Prostate gland (tissue), 2 donors: Measurements from ENCODE around the gene GLMN. TPM values are rescaled to one million over a fixed set of nuclear protein-coding genes. Genes with fewer than 3 reads are reported as not detected.

Source experiments
- DNase-seq: peaks from one replicate; pipeline ENCODE4 v3.0.0-alpha.2; 2019; ENCODE audit warnings: low spot score
- H3K27ac ChIP-seq, 2 donors: fragments of 200-600 bp; sonication (generic); 2 replicates each; pipeline ENCODE4 v1.5.1; 2017 to 2019
- H3K27me3 ChIP-seq: fragments of 200-600 bp; sonication (generic); replicated peaks from 2 replicates; pipeline ENCODE4 v1.5.1; 2019; ENCODE audit not compliant: insufficient read depth
- H3K36me3 ChIP-seq, 2 donors: fragments of 200-600 bp; sonication (generic); 1 replicate in 1 of 2; 2 replicates in 1 of 2; pipeline versions ENCODE4 v1.5.1 to v1.8.1; 2017 to 2019
- H3K4me1 ChIP-seq: fragments of 200-600 bp; sonication (generic); replicated peaks from 2 replicates; pipeline ENCODE4 v1.5.1; 2019
- H3K4me3 ChIP-seq, 2 donors: fragments of 200-600 bp; sonication (generic); 2 replicates each; pipeline ENCODE4 v1.5.1; 2017 to 2019
- H3K9me3 ChIP-seq: fragments of 200-600 bp; sonication (generic); 2 replicates; pipeline ENCODE4 v1.5.1; 2017
- POLR2A ChIP-seq: fragments of 450-650 bp; IDR thresholded peaks from one replicate; pipeline ENCODE4 v1.6.1; 2016; ENCODE audit warnings: antibody characterized with exemption, mild to moderate bottlenecking
- POLR2AphosphoS5 ChIP-seq: sonication (generic); formaldehyde crosslinking; IDR thresholded peaks from one replicate; pipeline ENCODE4 v1.6.1; 2017; ENCODE audit warnings: antibody characterized with exemption
- WGBS: methylation state at CpG from one replicate; pipeline ENCODE4 v1.1.5; 2018; 5-methylcytosine and 5-hydroxymethylcytosine counted together
- intact Hi-C: fragments of 100-400 bp; cut with DNase I; formaldehyde crosslinking; loops from one replicate; pipeline ENCODE4 v1.14.2; 2022
- total RNA-seq, 2 donors: library from RNA; depleted of rRNA; stranded (reverse); fragments of >200 nt; gene quantifications; one replicate each; pipeline ENCODE4 v1.1.0, GENCODE V29; 2016
- TF ChIP-seq, protein P1 (sequence below), 4 experiments: fragments of 200-600 bp in 2 of 4; fragments of 450-650 bp in 2 of 4; sonication (generic) in 2 of 4; IDR thresholded peaks; 1 replicate in 3 of 4; 2 replicates in 1 of 4; pipeline ENCODE4 v1.5.1; 2016 to 2019; ENCODE audit warnings: antibody characterized with exemption in 4 of 4, mild to moderate bottlenecking in 2 of 4, moderate library complexity in 2 of 4

GLMN gene
- total RNA-seq, 2 donors from 2014 or later, result 4.7 to 9.5 TPM

DNA sequence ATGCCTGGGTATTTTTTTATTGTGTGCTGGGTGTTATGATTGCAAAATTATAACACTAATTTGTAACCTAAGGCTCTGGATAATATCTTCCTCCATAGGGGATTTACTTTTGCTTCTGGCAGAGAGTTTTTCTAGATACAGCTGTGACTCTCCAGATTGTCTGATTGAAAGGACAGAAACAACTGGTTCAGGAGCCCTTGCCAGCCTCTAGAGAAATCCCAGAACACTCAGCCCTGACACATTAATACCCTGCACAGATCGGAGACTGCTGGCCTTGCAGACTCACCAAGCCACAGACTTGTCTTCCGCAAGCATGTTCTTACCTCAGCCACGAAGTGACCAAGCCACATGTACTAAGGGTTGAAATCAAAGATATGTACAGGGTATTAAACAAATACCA lies 70.4 kb downstream of the GLMN start:
- no peaks in the 10 kb centered on the region for H3K9me3 ChIP-seq
- no peak overlapping the region for H3K4me3 ChIP-seq
- TF ChIP-seq POLR2A (no peak), POLR2AphosphoS5 (no peak)
- TF ChIP-seq, protein P1, sequence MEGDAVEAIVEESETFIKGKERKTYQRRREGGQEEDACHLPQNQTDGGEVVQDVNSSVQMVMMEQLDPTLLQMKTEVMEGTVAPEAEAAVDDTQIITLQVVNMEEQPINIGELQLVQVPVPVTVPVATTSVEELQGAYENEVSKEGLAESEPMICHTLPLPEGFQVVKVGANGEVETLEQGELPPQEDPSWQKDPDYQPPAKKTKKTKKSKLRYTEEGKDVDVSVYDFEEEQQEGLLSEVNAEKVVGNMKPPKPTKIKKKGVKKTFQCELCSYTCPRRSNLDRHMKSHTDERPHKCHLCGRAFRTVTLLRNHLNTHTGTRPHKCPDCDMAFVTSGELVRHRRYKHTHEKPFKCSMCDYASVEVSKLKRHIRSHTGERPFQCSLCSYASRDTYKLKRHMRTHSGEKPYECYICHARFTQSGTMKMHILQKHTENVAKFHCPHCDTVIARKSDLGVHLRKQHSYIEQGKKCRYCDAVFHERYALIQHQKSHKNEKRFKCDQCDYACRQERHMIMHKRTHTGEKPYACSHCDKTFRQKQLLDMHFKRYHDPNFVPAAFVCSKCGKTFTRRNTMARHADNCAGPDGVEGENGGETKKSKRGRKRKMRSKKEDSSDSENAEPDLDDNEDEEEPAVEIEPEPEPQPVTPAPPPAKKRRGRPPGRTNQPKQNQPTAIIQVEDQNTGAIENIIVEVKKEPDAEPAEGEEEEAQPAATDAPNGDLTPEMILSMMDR (IDR thresholded peaks at IDR 0.05), result no peak
- no peaks in the 10 kb centered on the region for H3K27me3 ChIP-seq
- intact Hi-C loops, result no loop called here
- no peak overlapping the region for H3K27ac ChIP-seq
- no peaks in the 10 kb centered on the region for H3K4me1 ChIP-seq
- WGBS, result 80% methylated on average over 3 of the region's 3 CpGs
- DNase-seq, result no peak
- H3K36me3 ChIP-seq, result no peaks in the 10 kb centered on the region

DNA sequence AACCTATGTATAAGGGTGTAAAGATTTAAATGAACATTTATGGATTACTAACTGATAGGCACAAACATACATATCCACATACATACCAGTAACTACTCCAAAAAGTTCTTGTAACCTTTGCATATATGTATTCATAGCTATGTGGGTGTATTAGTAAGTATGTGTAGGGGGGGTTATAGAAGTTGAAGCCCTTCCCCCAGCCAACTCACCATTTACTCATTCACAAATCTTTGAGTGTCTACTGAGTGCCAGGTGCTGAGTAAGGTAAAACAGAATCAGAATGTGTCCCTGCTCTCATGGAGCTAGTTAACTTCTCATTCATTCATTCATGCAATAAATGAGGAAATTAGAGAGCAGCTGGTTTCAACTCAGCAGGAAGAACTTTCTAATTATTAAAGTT lies 79.8 kb downstream of the GLMN start:
- no peak for TF ChIP-seq POLR2AphosphoS5
- TF ChIP-seq POLR2A, result no peak
- TF ChIP-seq, protein P1 (IDR thresholded peaks at IDR 0.05), result no peak
- DNase-seq, result no peak
- Histone ChIP-seq H3K27me3 (no peaks in the 10 kb centered on the region), H3K36me3 (no peaks in the 10 kb centered on the region), H3K9me3 (no peaks in the 10 kb centered on the region), H3K4me1 (no peaks in the 10 kb centered on the region), H3K4me3 (no peak overlapping the region), H3K27ac (no peak overlapping the region)
- intact Hi-C loops, result no loop called here

DNA sequence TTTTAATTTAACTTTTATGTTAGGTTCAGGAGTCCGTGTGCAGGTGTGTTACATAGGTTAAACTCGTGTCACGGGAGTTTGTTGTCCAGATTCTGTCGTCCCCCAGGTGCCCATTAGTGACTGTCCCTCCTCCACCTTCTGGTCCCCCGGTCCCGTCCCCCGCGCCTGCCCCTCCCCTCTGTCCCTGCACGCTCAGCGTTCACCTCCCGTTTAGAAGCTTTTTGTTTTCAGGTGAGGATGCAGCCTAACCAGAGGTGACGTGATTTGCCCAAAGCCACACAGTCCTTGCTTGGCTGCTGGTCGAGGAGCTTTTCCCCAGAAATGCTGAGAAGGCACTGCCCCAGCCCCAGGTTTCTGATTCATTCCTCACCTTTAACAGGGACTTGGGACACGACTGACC lies 80.2 kb downstream of the GLMN start:
- Histone ChIP-seq H3K36me3 (no peaks in the 10 kb centered on the region), H3K4me3 (no peak overlapping the region), H3K4me1 (no peaks in the 10 kb centered on the region), H3K9me3 (no peaks in the 10 kb centered on the region), H3K27ac (no peak overlapping the region), H3K27me3 (no peaks in the 10 kb centered on the region)
- TF ChIP-seq POLR2A (no peak), POLR2AphosphoS5 (no peak)
- TF ChIP-seq, protein P1 (IDR thresholded peaks at IDR 0.05), result no peak
- 74% methylated on average over 14 of the region's 14 CpGs for WGBS
- intact Hi-C loops, result no loop called here
- no peak for DNase-seq

DNA sequence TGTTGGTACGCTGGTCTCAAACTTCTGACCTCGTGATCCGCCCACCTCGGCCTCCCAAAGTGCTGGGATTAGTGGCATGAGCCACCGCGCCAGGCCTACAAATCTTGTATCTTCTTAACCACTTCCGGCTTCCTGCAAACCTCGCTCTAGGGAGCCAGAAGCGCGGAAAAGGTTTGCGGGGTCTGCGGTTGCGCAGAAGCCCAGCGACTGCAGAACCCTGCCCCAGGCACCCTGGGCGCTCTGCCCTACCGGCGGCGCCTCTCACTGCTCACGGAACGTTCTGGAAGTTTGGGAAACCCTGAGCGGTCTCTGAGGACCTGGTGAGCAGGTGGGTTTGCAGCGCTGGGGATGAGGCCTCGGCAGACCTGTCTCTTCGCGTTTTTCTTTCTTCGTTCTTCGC lies 81.1 kb downstream of the GLMN start, which contains the start of gene C1orf146:
C1orf146 (plus strand) TSS at position 195 of the 400 bp plus-strand sequence. CDS start 13,506 bp downstream, outside the sequence.
- TF ChIP-seq POLR2AphosphoS5 (no peak), POLR2A (no peak)
- TF ChIP-seq, protein P1 (IDR thresholded peaks at IDR 0.05), result no peak
- no peak within 1 kb of the TSS for H3K27ac ChIP-seq
- H3K36me3 ChIP-seq, result no peaks in the 10 kb centered on the region
- H3K27me3 ChIP-seq, result no peaks in the 10 kb centered on the region
- no peaks in the 10 kb centered on the region for H3K4me1 ChIP-seq
- no peak for DNase-seq
- intact Hi-C loops, result no loop called here
- no peaks in the 10 kb centered on the region for H3K9me3 ChIP-seq
- WGBS, result 96% methylated on average over 27 of the region's 27 CpGs
- H3K4me3 ChIP-seq, result no peak within 1 kb of the TSS

DNA sequence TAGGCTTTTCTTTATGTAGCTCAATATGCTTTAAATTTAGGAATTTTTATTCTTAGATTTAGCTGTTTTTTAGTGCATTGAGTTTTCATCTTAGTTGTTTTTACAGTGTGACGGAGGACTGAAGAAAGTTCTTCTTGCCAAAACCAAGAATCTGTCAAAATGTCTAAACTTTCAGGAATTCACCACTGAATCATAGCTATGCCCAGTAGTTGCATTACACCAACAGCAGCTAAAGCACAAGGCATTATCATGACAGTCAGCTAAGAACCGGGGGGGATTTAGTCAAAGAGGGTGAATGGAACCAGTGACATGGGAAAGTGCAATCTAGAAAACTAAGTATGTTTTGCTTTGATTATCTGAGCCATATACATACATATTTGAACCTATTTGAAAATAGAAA lies 87.6 kb downstream of the GLMN start:
- H3K27me3 ChIP-seq, result no peaks in the 10 kb centered on the region
- H3K9me3 ChIP-seq, result no peaks in the 10 kb centered on the region
- no peaks in the 10 kb centered on the region for H3K4me1 ChIP-seq
- TF ChIP-seq POLR2A, result no peak
- TF ChIP-seq, protein P1 (IDR thresholded peaks at IDR 0.05), result no peak
- TF ChIP-seq POLR2AphosphoS5, result no peak
- WGBS, result 94% methylated on average over 2 of the region's 2 CpGs
- no peak for DNase-seq
- intact Hi-C loops, result no loop called here
- H3K4me3 ChIP-seq, result no peak overlapping the region
- H3K36me3 ChIP-seq, result no peaks in the 10 kb centered on the region
- H3K27ac ChIP-seq, result no peak overlapping the region
